PFSK-1 (cell line): ENCODE results near the gene PGAP3.

ENCODE experiments used
- FOXP2 ChIP-seq: optimal IDR thresholded peaks from 2 replicates; pipeline ENCODE3; 2011; ENCODE audit warnings: borderline replicate concordance, control low read depth, inconsistent platforms; ENCODE audit not compliant: insufficient read depth; ENCODE audit errors: extremely low read length, extremely low read depth
- POLR2AphosphoS5 ChIP-seq: IDR thresholded peaks from 2 replicates; pipeline ENCODE4 v1.6.1; 2012; ENCODE audit warnings: low read depth, mild to moderate bottlenecking, control low read depth, low read length, moderate library complexity
- SIN3A ChIP-seq: IDR thresholded peaks from 2 replicates; pipeline ENCODE4 v1.6.1; 2012; ENCODE audit warnings: mild to moderate bottlenecking, low read length, moderate library complexity, borderline replicate concordance; ENCODE audit not compliant: insufficient read depth
- TAF1 ChIP-seq: IDR thresholded peaks from 2 replicates; pipeline ENCODE4 v1.6.1; 2012; ENCODE audit warnings: low read length, control low read depth, borderline replicate concordance; ENCODE audit not compliant: insufficient read depth
- TF ChIP-seq, protein P1 (sequence below), 2 experiments: IDR thresholded peaks; 2 replicates each; pipeline versions ENCODE4 v1.6.1 to v1.8.0; 2011 to 2012; ENCODE audit warnings: low read depth in 2 of 2, low read length in 2 of 2, control low read depth in 1 of 2, inconsistent platforms in 1 of 2, mild to moderate bottlenecking in 1 of 2, moderate library complexity in 1 of 2; ENCODE audit not compliant: insufficient read depth in 1 of 2

PGAP3 gene

DNA sequence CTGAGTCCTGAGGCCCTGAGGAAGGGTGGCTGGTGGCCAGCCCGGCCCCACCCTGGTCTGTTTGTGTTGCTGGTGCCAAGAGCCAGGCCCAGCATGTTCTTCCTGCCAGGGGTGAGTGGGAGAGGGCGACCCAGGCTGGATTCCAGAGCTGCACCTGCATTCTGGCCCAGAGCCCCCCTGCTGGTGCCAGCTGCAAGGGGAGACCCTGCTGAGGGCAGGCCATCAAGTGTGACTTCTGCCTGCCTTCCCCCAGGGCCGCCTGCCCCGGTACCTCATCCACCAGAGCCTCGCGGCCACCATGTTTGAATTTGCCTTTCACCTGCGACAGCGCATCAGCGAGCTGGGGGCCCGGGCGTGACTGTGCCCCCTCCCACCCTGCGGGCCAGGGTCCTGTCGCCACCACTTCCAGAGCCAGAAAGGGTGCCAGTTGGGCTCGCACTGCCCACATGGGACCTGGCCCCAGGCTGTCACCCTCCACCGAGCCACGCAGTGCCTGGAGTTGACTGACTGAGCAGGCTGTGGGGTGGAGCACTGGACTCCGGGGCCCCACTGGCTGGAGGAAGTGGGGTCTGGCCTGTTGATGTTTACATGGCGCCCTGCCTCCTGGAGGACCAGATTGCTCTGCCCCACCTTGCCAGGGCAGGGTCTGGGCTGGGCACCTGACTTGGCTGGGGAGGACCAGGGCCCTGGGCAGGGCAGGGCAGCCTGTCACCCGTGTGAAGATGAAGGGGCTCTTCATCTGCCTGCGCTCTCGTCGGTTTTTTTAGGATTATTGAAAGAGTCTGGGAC is 25.1 kb downstream of the PGAP3 start:
- TF ChIP-seq, protein P1, sequence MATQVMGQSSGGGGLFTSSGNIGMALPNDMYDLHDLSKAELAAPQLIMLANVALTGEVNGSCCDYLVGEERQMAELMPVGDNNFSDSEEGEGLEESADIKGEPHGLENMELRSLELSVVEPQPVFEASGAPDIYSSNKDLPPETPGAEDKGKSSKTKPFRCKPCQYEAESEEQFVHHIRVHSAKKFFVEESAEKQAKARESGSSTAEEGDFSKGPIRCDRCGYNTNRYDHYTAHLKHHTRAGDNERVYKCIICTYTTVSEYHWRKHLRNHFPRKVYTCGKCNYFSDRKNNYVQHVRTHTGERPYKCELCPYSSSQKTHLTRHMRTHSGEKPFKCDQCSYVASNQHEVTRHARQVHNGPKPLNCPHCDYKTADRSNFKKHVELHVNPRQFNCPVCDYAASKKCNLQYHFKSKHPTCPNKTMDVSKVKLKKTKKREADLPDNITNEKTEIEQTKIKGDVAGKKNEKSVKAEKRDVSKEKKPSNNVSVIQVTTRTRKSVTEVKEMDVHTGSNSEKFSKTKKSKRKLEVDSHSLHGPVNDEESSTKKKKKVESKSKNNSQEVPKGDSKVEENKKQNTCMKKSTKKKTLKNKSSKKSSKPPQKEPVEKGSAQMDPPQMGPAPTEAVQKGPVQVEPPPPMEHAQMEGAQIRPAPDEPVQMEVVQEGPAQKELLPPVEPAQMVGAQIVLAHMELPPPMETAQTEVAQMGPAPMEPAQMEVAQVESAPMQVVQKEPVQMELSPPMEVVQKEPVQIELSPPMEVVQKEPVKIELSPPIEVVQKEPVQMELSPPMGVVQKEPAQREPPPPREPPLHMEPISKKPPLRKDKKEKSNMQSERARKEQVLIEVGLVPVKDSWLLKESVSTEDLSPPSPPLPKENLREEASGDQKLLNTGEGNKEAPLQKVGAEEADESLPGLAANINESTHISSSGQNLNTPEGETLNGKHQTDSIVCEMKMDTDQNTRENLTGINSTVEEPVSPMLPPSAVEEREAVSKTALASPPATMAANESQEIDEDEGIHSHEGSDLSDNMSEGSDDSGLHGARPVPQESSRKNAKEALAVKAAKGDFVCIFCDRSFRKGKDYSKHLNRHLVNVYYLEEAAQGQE (IDR thresholded peaks at IDR 0.05; ENCODE audit: insufficient read depth in 1 of 2, low read depth in 2 of 2, low read length in 2 of 2), result no peak
- TF ChIP-seq TAF1, result no peak
- TF ChIP-seq SIN3A, result no peak
- TF ChIP-seq FOXP2, result no peak
- no peak for TF ChIP-seq POLR2AphosphoS5

DNA sequence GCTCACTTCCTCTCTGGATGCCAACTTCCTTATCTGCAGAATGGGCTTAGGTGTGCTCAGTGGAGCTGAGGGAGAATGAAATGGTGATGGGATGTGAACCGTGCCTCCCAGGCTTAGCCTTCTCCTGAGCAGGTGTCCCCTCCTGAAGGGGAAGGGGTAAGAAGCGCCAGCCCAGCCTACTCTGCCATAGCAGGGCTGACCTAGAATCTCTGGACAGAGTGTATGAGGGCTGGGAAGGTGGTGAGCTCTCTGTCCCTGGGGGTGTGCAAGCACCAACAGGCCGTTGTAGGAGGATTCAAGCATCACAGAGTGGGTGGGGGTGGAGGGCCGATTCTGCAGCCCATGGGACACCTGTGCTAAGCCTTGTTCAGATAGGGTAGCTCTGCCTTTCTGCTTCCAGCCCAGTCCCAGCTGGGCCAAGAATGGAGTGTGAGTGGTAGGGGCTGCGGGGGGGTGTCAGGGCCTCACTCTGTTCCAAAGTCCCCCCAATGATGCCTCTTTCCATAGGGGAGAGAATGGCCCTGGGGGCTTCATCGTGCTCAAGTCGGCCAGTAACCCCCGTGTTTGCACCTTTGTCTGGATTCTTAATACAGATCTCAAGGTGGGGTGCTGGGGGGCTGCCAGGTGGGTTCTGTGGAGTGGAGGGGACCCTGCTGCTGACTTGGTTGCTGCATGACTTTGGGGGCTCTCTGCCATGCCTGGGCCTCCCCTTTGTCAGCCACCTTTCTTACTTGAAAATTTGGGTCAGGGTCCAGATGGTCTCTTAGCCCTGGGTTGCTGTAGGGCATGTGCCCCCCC is 25.9 kb downstream of the PGAP3 start:
- TF ChIP-seq SIN3A, result no peak
- TF ChIP-seq, protein P1 (IDR thresholded peaks at IDR 0.05; ENCODE audit: insufficient read depth in 1 of 2, low read depth in 2 of 2, low read length in 2 of 2), result no peak
- TF ChIP-seq TAF1, result no peak
- TF ChIP-seq POLR2AphosphoS5, result no peak
- no peak for TF ChIP-seq FOXP2

- TF ChIP-seq TAF1, result no peak
- no peak for TF ChIP-seq POLR2AphosphoS5
- TF ChIP-seq SIN3A, result no peak
- no peak for TF ChIP-seq FOXP2
- TF ChIP-seq, protein P1 (IDR thresholded peaks at IDR 0.05; ENCODE audit: insufficient read depth in 1 of 2, low read depth in 2 of 2, low read length in 2 of 2), result no peak
Measured at GRCh38 chr17:39660397-39661385, 27.2 kb downstream of the PGAP3 start.

GRCh38 chr17:39660011-39660360 is 27.9 kb downstream of the PGAP3 start:
- no peak for TF ChIP-seq FOXP2
- TF ChIP-seq, protein P1 (IDR thresholded peaks at IDR 0.05; ENCODE audit: insufficient read depth in 1 of 2, low read depth in 2 of 2, low read length in 2 of 2), result no peak
- no peak for TF ChIP-seq TAF1
- no peak for TF ChIP-seq POLR2AphosphoS5
- TF ChIP-seq SIN3A, result no peak
